Thyroid gland (tissue), 4 donors: ENCODE data around the gene RETREG1.

Experiments used
- CTCF ChIP-seq, 6 experiments: fragments of 200-600 bp in 3 of 6; fragments of 450-650 bp in 3 of 6; sonication (generic) in 3 of 6; IDR thresholded peaks; one replicate each; pipeline ENCODE4 v1.5.1; 2016 to 2019; ENCODE audit warnings: antibody characterized with exemption in 6 of 6, mild to moderate bottlenecking in 2 of 6, inconsistent platforms in 1 of 6, moderate library complexity in 1 of 6
- POLR2A ChIP-seq, 2 donors: fragments of 450-650 bp; IDR thresholded peaks; one replicate each; pipeline ENCODE4 v1.6.1; 2017; ENCODE audit warnings: antibody characterized with exemption in 2 of 2, mild to moderate bottlenecking in 2 of 2, moderate library complexity in 1 of 2

DNA sequence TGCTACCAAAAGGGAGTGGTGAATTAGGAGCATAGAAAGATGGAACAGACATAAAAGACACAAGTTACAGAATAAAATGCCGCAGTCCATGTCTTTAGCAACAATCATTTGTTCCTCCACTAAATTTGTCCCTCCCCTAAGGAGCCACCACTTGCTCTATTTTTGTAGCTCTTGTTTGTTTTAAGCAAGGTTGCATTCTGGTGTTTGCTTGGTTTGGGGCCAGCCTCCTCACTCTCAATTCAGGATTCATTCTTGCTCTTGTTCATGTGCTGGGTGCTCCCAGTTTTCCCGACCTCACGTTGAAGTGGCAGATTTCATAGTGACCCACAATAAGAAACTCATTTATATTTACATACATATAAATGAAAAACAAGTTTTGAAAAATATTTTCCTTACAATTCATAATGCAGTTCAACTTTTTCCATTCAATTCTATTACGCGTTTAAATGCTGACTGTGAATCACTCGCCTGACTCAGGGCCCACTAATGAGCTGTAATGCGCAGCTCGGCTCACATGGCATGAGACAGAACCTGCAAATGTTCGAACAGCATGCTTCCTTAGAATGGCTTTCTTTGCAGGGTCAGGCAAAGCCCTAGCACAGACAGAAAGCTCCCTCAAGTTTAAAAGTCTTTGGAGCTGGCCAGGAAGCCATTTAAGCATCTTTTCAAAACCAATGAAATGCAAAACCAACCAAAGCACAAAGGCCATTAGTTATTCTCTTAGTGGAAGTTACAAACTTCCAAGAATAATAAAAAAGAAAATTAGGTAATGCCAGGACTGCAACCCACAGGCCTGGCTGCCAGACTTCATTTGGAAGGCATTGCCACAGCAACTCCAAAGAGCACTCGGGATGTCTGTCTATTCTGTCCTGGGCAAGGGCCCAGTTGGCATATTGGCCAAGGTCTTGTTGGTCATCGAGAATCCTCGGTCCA lies 41.7 kb downstream of the RETREG1 start:
- TF ChIP-seq CTCF (IDR thresholded peaks at IDR 0.05) (no peak), POLR2A (IDR thresholded peaks at IDR 0.05) (no peak)
